BLaER1 treated with 17β-estradiol and CSF1 and Interleukin-3, amounts not matched to agents 10 nM and 100 nM (cell line): ENCODE results near the gene TBC1D12.
A peak's percentile ranks its signal among the peaks of the same experiment; 100 is the strongest.
"Not testable (repeated sequence)": the region's sequence is repeated elsewhere in the genome, so short reads cannot be mapped to it uniquely, and the experiment has no call there.

Experiments
- H3K27ac ChIP-seq, 11 experiments: shearing (Covaris generic); formaldehyde crosslinking; 2 replicates each; pipeline ENCODE4 v1.8.1; 2022
- H3K27me3 ChIP-seq, 11 experiments: shearing (Covaris generic); formaldehyde crosslinking; 2 replicates each; pipeline ENCODE4 v1.8.1; 2022
- H3K36me3 ChIP-seq, 11 experiments: shearing (Covaris generic); formaldehyde crosslinking; 2 replicates each; pipeline ENCODE4 v1.8.1; 2022
- H3K4me1 ChIP-seq, 10 experiments: shearing (Covaris generic); formaldehyde crosslinking; 2 replicates each; pipeline ENCODE4 v1.8.1; 2022
- H3K4me2 ChIP-seq, 11 experiments: shearing (Covaris generic); formaldehyde crosslinking; 2 replicates each; pipeline ENCODE4 v1.8.1; 2022
- H3K4me3 ChIP-seq, 10 experiments: shearing (Covaris generic); formaldehyde crosslinking; 2 replicates each; pipeline ENCODE4 v1.8.1; 2022
- H3K9ac ChIP-seq, 11 experiments: shearing (Covaris generic); formaldehyde crosslinking; 2 replicates each; pipeline ENCODE4 v1.8.1; 2022
- H3K9me3 ChIP-seq, 11 experiments: shearing (Covaris generic); formaldehyde crosslinking; replicated peaks in 1 of 11; 2 replicates each; pipeline ENCODE4 v1.8.1; 2022
- H4K20me1 ChIP-seq, 11 experiments: shearing (Covaris generic); formaldehyde crosslinking; 2 replicates each; pipeline ENCODE4 v1.8.1; 2022
- Cebpa-rat ChIP-seq, 11 experiments: shearing (Covaris generic); IDR thresholded peaks; 2 replicates each; pipeline ENCODE4 v1.8.1; 2022

Gene TBC1D12

DNA sequence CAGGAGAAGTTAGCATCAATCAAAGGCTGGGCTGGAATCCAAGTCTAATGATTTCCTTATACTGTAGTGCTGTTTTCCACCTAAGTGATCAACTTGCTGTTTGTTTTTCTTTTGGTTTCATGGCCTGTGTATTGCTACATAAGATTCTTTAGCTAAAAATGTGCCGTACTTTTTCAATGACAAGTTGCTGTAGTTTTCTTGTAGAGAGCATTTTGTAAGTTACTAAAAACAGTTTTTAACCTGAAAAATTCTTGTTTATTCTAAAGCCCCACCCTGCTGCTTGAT lies 144.5 kb downstream of the TBC1D12 start:
- Histone ChIP-seq H3K36me3 (peaks cover 0 to 49% (median 32%) of the 10 kb centered on the region in 11 experiments; a peak in 14 of 22 replicates), H3K4me1 (peaks cover 15 to 29% (median 22%) of the 10 kb centered on the region in 10 experiments), H3K9me3 (no peaks in the 10 kb centered on the region), H3K4me2 (peak overlapping the region; percentile 76 to 93 (median 83); a peak in 21 of 22 replicates), H3K27ac (peak overlapping the region in 9 of 11 experiments; percentile 80 to 94 (median 93); a peak in 15 of 22 replicates), H4K20me1 (peaks cover 0 to 37% (median 14%) of the 10 kb centered on the region in 11 experiments; a peak in 8 of 22 replicates), H3K9ac (peak overlapping the region; percentile 68 to 98 (median 93); a peak in 21 of 22 replicates), H3K27me3 (no peaks in the 10 kb centered on the region), H3K4me3 (peak overlapping the region; percentile 70 to 98 (median 93); a peak in 18 of 20 replicates)
- no peak for TF ChIP-seq Cebpa-rat (IDR thresholded peaks at IDR 0.05)

DNA sequence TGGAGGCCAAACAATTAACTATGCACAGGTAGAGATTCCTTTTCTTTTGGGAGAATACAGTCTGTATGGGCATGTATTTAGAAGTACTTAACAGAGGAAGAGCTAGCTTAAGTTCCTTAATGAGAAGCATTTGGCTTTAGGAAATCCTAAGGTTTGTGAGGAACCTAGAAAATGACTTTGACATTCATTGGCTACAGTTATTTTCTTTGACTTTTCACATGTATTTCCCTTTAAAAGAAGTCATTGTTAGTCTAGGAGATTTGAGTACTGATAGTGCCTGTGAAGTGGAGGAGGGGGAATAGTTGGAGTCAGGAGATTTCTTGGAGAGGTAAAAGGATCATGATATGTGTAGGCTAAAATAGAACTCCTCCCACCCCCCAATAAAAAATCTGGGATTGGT lies 146.9 kb downstream of the TBC1D12 start:
- no peak overlapping the region for H3K4me3 ChIP-seq
- TF ChIP-seq Cebpa-rat (IDR thresholded peaks at IDR 0.05), result no peak
- no peaks in the 10 kb centered on the region for H3K9me3 ChIP-seq
- H3K4me1 ChIP-seq, result peaks cover 10 to 29% (median 21%) of the 10 kb centered on the region in 10 experiments
- H4K20me1 ChIP-seq, result peaks cover 0 to 53% (median 15%) of the 10 kb centered on the region in 11 experiments; a peak in 9 of 22 replicates
- no peak overlapping the region for H3K27ac ChIP-seq
- peaks cover 0 to 73% (median 53%) of the 10 kb centered on the region in 11 experiments; a peak in 18 of 22 replicates for H3K36me3 ChIP-seq
- 0 out of 22 replicates have a peak overlapping the region, but pooled peaks of 2 of the 11 experiments have one; percentile 3 to 8 for H3K4me2 ChIP-seq
- no peaks in the 10 kb centered on the region for H3K27me3 ChIP-seq
- no peak overlapping the region for H3K9ac ChIP-seq

DNA sequence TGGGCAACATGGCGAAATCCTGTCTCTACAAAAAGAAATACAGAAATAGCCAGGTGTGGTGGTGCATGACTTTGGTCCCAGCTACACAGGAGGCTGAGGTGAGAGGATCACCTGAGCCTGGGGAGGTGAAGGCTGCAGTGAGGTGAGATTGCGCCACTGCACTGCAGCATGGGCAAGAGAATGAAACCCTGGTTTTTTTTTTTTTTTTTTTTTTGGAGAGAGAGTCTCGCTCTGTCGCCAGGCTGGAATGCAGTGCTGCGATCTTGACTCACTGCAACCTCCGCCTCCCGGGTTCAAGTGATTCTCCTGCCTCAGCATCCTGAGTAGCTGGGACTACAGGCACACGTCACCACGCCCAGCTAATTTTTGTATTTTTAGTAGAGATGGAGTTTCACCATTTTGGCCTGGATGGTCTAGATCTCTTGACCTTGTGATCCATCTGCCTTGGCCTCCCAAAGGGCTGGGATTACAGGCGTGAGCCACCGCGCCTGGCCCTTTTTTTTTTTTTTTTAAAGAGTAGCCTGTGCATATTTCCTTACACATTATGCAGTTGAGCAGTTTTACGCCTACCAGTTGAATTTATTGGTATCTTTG lies 165.5 kb downstream of the TBC1D12 start:
- not testable (repeated sequence) for H3K27ac ChIP-seq, H3K4me1 ChIP-seq, H3K4me2 ChIP-seq, H3K9me3 ChIP-seq, H3K27me3 ChIP-seq, H3K4me3 ChIP-seq, H3K9ac ChIP-seq
- Histone ChIP-seq H4K20me1 (peaks cover 0 to 12% (median 0%) of the 10 kb centered on the region in 11 experiments; a peak in 2 of 22 replicates), H3K36me3 (peaks cover 0 to 100% (median 93%) of the 10 kb centered on the region in 11 experiments; a peak in 19 of 22 replicates)

DNA sequence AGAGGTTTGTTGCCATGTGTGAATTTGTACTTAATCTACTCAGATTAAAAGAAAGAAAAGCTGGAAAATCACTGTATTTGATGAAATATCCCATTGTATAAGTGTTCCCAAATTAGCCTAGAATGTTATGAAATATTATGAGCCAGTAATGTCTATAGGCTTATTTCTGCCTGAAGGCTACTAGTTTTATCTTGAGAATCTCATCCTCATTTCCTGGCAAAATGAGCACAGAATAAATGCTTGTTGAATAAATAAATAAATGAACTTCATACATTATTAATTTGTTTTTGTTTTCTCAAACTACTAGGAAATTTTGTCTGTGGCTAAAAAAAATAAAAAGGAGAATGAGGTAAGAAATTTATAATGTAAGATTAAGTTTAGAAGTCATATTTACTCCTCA lies 168.7 kb downstream of the TBC1D12 start:
- Histone ChIP-seq H3K27ac (no peak overlapping the region), H3K4me2 (no peak overlapping the region), H3K36me3 (peaks cover 0 to 100% (median 93%) of the 10 kb centered on the region in 11 experiments; a peak in 21 of 22 replicates), H3K4me3 (no peak overlapping the region), H3K9ac (no peak overlapping the region), H4K20me1 (peaks cover 0 to 6% (median 0%) of the 10 kb centered on the region in 11 experiments; a peak in 1 of 22 replicates), H3K27me3 (no peaks in the 10 kb centered on the region), H3K9me3 (no peaks in the 10 kb centered on the region), H3K4me1 (no peaks in the 10 kb centered on the region)
- no peak for TF ChIP-seq Cebpa-rat (IDR thresholded peaks at IDR 0.05)

DNA sequence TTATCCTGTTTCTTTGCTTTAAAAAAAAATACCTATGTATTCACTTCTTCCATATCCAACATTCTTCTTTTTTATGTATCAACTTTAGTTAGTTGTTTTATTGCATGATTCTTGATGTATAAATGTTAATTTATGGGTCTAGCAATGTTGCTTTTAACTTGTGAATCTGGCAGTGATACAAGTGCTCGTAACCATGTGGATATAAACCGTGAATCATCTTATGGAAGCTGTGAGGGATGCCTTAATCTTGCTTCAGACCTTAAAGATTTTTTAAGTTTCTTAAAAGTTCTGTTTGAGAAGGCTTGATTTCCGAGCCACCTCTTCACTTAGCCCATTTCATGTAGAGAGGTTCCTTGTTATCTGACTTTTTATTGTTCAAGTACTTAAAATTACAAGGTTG lies 169.2 kb downstream of the TBC1D12 start:
- Histone ChIP-seq H3K27me3 (no peaks in the 10 kb centered on the region), H3K4me1 (no peaks in the 10 kb centered on the region), H3K9ac (no peak overlapping the region), H3K4me3 (no peak overlapping the region), H3K9me3 (no peaks in the 10 kb centered on the region), H3K27ac (no peak overlapping the region), H3K36me3 (peaks cover 0 to 100% (median 92%) of the 10 kb centered on the region in 11 experiments; a peak in 21 of 22 replicates), H3K4me2 (no peak overlapping the region), H4K20me1 (peaks cover 0 to 6% (median 0%) of the 10 kb centered on the region in 11 experiments; a peak in 1 of 22 replicates)
- TF ChIP-seq Cebpa-rat (IDR thresholded peaks at IDR 0.05), result no peak

DNA sequence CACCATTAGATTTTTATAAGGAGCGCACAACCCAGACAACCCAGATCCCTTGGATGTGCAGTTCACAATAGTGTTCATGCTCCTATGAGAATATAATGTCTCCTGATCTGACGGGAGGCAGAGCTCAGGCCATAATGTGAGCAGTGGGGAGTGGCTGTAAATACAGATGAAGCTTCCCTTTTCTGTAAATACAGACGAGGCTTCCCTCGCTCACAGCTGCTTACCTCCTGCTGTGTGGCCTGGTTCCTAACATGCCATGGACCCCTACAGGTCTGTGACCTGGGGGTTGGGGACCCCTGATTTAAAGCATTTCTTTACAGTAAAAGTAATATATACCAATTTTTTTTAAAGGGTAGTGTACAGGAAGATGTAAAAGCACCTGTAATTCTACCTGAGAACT lies 176.4 kb downstream of the TBC1D12 start:
- no peaks in the 10 kb centered on the region for H3K4me1 ChIP-seq
- no peak for TF ChIP-seq Cebpa-rat (IDR thresholded peaks at IDR 0.05)
- no peak overlapping the region for H3K27ac ChIP-seq
- H4K20me1 ChIP-seq, result peaks cover 0 to 11% (median 0%) of the 10 kb centered on the region in 11 experiments; a peak in 3 of 22 replicates
- H3K9ac ChIP-seq, result no peak overlapping the region
- no peaks in the 10 kb centered on the region for H3K9me3 ChIP-seq
- no peak overlapping the region for H3K4me2 ChIP-seq
- H3K27me3 ChIP-seq, result no peaks in the 10 kb centered on the region
- no peak overlapping the region for H3K4me3 ChIP-seq
- peaks cover 0 to 100% (median 82%) of the 10 kb centered on the region in 11 experiments; a peak in 20 of 22 replicates for H3K36me3 ChIP-seq

DNA sequence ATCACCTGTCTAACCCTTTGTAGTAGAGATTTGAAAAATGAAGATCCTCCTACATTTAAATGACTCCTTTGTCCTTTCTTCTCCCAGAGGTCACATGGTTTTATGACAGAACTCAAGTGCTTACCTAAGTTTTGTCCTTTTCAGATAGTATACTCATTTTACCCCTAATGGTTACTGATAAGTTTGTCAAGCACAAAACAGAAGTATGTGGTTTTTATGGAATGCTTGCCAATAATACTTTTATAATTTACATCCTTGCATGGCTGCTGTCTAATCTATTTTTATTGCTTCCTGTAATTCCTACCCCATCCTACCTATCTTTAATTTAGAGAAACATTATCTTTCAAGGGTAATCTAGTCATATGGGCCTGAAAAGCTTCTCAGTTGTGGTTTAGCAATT lies 180.8 kb downstream of the TBC1D12 start:
- Histone ChIP-seq H3K4me2 (no peak overlapping the region), H3K27me3 (no peaks in the 10 kb centered on the region), H3K36me3 (peaks cover 0 to 100% (median 68%) of the 10 kb centered on the region in 11 experiments; a peak in 19 of 22 replicates), H3K9me3 (no peaks in the 10 kb centered on the region), H4K20me1 (peaks cover 0 to 11% (median 0%) of the 10 kb centered on the region in 11 experiments; a peak in 3 of 22 replicates), H3K27ac (no peak overlapping the region), H3K4me3 (no peak overlapping the region), H3K4me1 (no peaks in the 10 kb centered on the region), H3K9ac (no peak overlapping the region)
- TF ChIP-seq Cebpa-rat (IDR thresholded peaks at IDR 0.05), result no peak
